HepG2 (cell line): ENCODE data around the gene NEK6. TPM values are rescaled to one million over a fixed set of nuclear protein-coding genes. Genes with fewer than 3 reads are reported as not detected.

Experiments used
- ASH2L ChIP-seq: fragments of 300-600, 200-600 bp; sonication (generic); IDR thresholded peaks from 2 replicates; pipeline ENCODE4 v1.7.0; 2017; ENCODE audit warnings: low read depth, mild to moderate bottlenecking, moderate library complexity, mixed read lengths, low read length; ENCODE audit not compliant: insufficient read length
- BRD4 ChIP-seq: sonication (generic); formaldehyde crosslinking; IDR thresholded peaks from 2 replicates; pipeline ENCODE4 v1.4.0; 2020; ENCODE audit warnings: missing genetic modification reagents
- ERF ChIP-seq: IDR thresholded peaks from 2 replicates; pipeline ENCODE4 v1.6.1; 2018; ENCODE audit warnings: missing biosample characterization, missing genetic modification reagents
- IKZF5 ChIP-seq: IDR thresholded peaks from 2 replicates; pipeline ENCODE4 v1.6.1; 2018; ENCODE audit warnings: missing genetic modification reagents, mild to moderate bottlenecking, missing compliant biosample characterization
- KDM4B ChIP-seq: sonication (generic); formaldehyde crosslinking; IDR thresholded peaks from 2 replicates; pipeline ENCODE4 v1.4.0; 2020; ENCODE audit warnings: missing genetic modification reagents
- MNT ChIP-seq: fragments of 450-650 bp; IDR thresholded peaks from 2 replicates; pipeline ENCODE4 v1.6.1; 2016
- MXD3 ChIP-seq: IDR thresholded peaks from 2 replicates; pipeline ENCODE4 v1.6.1; 2016; ENCODE audit warnings: mild to moderate bottlenecking, missing biosample characterization, missing genetic modification reagents
- PITX1 ChIP-seq: sonication (generic); formaldehyde crosslinking; IDR thresholded peaks from 2 replicates; pipeline ENCODE4 v1.5.1; 2020; ENCODE audit warnings: mild to moderate bottlenecking, missing genetic modification reagents
- SALL1 ChIP-seq: sonication (generic); formaldehyde crosslinking; IDR thresholded peaks from 2 replicates; pipeline ENCODE4 v1.8.0; 2022; ENCODE audit warnings: mild to moderate bottlenecking, missing genetic modification reagents
- SMAD1 ChIP-seq: sonication (generic); formaldehyde crosslinking; IDR thresholded peaks from 2 replicates; pipeline ENCODE4 v1.4.0; 2020; ENCODE audit warnings: missing genetic modification reagents, low read depth, mild to moderate bottlenecking, borderline replicate concordance
- STAT6 ChIP-seq: sonication (generic); formaldehyde crosslinking; IDR thresholded peaks from 2 replicates; pipeline ENCODE4 v1.4.0; 2020; ENCODE audit warnings: missing genetic modification reagents, mild to moderate bottlenecking, borderline replicate concordance
- USF2 ChIP-seq, 2 experiments: sonication (generic) in 1 of 2; formaldehyde crosslinking in 1 of 2; IDR thresholded peaks; 2 replicates each; pipeline versions ENCODE4 v1.5.1 to v1.6.1; 2011 to 2020; ENCODE audit warnings: borderline replicate concordance in 1 of 2, low read depth in 1 of 2, low read length in 1 of 2, mild to moderate bottlenecking in 1 of 2, missing genetic modification reagents in 1 of 2, moderate library complexity in 1 of 2
- ZBTB7A ChIP-seq: sonication (generic); formaldehyde crosslinking; IDR thresholded peaks from 2 replicates; pipeline ENCODE4 v1.8.0; 2022; ENCODE audit warnings: mild to moderate bottlenecking, missing genetic modification reagents
- ZFP1 ChIP-seq: IDR thresholded peaks from 2 replicates; pipeline ENCODE4 v1.6.1; 2016
- ZFP36 ChIP-seq: fragments of 150-350 bp; IDR thresholded peaks from 2 replicates; pipeline ENCODE4 v1.6.1; 2018; ENCODE audit warnings: borderline replicate concordance, low read length, low read depth; ENCODE audit not compliant: partially characterized antibody
- ZNF180 ChIP-seq: sonication (generic); formaldehyde crosslinking; IDR thresholded peaks from 2 replicates; pipeline ENCODE4 v1.4.0; 2020; ENCODE audit warnings: low read depth, missing genetic modification reagents, borderline replicate concordance
- ZNF350 ChIP-seq: sonication (generic); formaldehyde crosslinking; IDR thresholded peaks from 2 replicates; pipeline ENCODE4 v1.4.0; 2020; ENCODE audit warnings: mild to moderate bottlenecking, low read depth, missing genetic modification reagents, borderline replicate concordance
- ZNF431 ChIP-seq: sonication (generic); formaldehyde crosslinking; IDR thresholded peaks from 2 replicates; pipeline ENCODE4 v1.9.0; 2022; ENCODE audit warnings: missing genetic modification reagents, low read depth, mild to moderate bottlenecking, borderline replicate concordance
- ZNF580 ChIP-seq: IDR thresholded peaks from 2 replicates; pipeline ENCODE4 v1.6.1; 2016; ENCODE audit warnings: low read depth, borderline replicate concordance
- polyA plus RNA-seq, 8 experiments: library from polyadenylated mRNA; depleted of rRNA in 3 of 8; stranded (reverse) in 7 of 8; unstranded in 1 of 8; fragments of >200 nt; fragmentation: Illumina TruSeq in 4 of 8; extraction: Trizol in 4 of 8; gene quantifications; 2 replicates each; pipeline versions ENCODE4 v1.2.1 to v1.2.3, GENCODE V29; 2011 to 2016; ENCODE audit warnings: low read depth in 4 of 8, missing spikeins in 1 of 8, mixed read lengths in 1 of 8; ENCODE audit not compliant: insufficient read depth in 1 of 8
- total RNA-seq, 5 experiments: library from RNA; depleted of rRNA; stranded (reverse); fragments of >200 nt; fragmentation: Illumina TruSeq; extraction: Trizol; gene quantifications; 2 replicates each; pipeline ENCODE4 v1.2.3, GENCODE V29; 2016; ENCODE audit warnings: low read depth in 1 of 5

NEK6 gene
- total and polyA plus RNA-seq, 2 of the 13 experiments (the other 11 are each of a cell fraction or from before 2014, with no cell fraction given) = 30.4 to 119 TPM

GRCh38 chr9:124257070-124257843 is 492 bp upstream of the NEK6 start (continued):
- TF ChIP-seq STAT6 (CRISPR knock-in tag) (no peak), MNT (no peak), ERF (CRISPR knock-in tag) (no peak), ZFP1 (CRISPR knock-in tag) (no peak), BRD4 (CRISPR knock-in tag) (peak; percentile 25; the same call in 1 of the 2 replicates), USF2 (IDR thresholded peaks at IDR 0.05; ENCODE audit: low read depth, low read length) (no peak), USF2 (CRISPR knock-in tag; IDR thresholded peaks at IDR 0.05; ENCODE audit: borderline replicate concordance) (no peak), MXD3 (no peak), IKZF5 (CRISPR knock-in tag) (no peak), KDM4B (CRISPR knock-in tag) (no peak), ZNF180 (CRISPR knock-in tag) (no peak), ZNF431 (CRISPR knock-in tag) (no peak), ZFP36 (no peak), ZBTB7A (peak; percentile 69; the same call in 1 of the 2 replicates), SALL1 (CRISPR knock-in tag) (peak; percentile 22; the same call in 1 of the 2 replicates), ZNF580 (CRISPR knock-in tag) (peak; percentile 38; the same call in 1 of the 2 replicates), PITX1 (no peak), SMAD1 (CRISPR knock-in tag) (no peak), ASH2L (no peak), ZNF350 (CRISPR knock-in tag) (0 out of 2 replicates have a peak, but pooled peaks have one; percentile 2)
